NCI-H1417 treated with DMSO at 0.1 percent for 48 hours (cell line): ENCODE data around the gene TRAT1.
"Not testable (repeated sequence)": the region's sequence is repeated elsewhere in the genome, so short reads cannot be mapped to it uniquely, and the experiment has no call there.

Experiments
- DNase-seq: peaks from one replicate; lab custom pipeline; 2025; lab: John Stamatoyannopoulos, UW

Gene TRAT1, protein sequence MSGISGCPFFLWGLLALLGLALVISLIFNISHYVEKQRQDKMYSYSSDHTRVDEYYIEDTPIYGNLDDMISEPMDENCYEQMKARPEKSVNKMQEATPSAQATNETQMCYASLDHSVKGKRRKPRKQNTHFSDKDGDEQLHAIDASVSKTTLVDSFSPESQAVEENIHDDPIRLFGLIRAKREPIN

GRCh38 chr3:108822123-108822897 lies at the start of gene TRAT1:
Gene TRAT1, plus strand, starts transcription at chr3:108822786. Its CDS starts 142 bp downstream, at chr3:108822928.
- DNase-seq = no peak

DNA sequence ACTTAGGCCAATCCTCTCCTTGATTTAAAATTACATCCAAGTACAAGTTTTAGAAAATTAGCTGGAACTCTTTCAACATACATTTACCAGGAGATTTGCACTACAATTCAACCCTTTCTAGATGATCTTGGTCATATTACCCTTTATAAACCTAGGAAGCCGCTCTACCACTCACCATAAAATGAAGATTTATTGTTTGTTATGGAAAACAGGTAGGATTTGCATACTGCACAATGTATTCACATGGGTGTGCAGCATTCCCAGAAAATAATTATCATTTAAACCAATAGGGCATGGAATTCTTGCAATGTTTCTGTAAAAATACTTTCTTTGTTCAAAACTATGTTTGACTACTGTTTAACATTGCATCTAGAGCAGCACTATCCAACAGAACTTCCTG lies 46.9 kb upstream of the TRAT1 start:
- DNase-seq = no peak

GRCh38 chr3:108779496-108779895 lies 43.1 kb upstream of the TRAT1 start:
- no peak for DNase-seq

DNA sequence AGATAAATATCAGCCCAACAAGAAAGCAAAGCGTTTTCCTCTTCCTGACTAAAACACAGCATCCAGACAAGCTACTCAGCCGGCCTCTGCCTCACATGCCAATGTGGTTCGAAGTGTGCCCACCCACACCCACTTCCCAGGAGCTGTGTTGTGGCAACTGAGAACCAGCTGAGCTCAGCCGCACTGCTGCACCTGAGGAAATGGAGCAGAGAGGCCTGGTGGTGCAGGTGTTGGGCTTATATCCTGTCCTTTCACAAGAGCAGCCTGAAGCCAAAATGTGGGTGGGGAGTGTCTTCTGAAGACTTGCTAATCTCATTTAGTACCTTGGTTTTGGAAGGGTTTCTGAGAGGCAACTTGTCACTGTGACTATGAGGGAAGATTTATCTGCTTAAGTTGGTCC lies 42.4 kb upstream of the TRAT1 start:
- no peak for DNase-seq

- DNase-seq = no peak
Observed at GRCh38 chr3:108791473-108791872, 31.1 kb upstream of the TRAT1 start.

- no peak for DNase-seq
Observed at GRCh38 chr3:108804437-108804836, 18.1 kb upstream of the TRAT1 start.

DNA sequence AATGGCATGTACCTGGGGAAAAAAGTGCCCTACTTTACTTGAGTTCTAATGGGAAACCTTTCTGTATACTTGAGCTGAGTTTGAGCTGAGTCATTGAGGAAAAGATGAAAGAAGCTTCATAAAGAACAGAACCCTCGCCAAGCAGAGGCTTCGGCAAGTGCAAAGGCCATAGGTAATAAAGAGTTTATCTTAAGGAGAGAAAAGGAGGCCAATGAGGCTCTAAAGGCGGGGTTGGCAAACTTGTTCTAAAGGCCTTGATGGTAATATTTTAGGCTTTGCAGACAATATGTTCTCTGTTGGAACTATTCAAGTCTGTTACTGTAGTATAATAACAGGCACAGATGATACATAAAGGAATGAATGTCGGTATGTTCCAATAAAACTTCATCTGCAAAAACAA lies 17.6 kb upstream of the TRAT1 start:
- DNase-seq = no peak

DNA sequence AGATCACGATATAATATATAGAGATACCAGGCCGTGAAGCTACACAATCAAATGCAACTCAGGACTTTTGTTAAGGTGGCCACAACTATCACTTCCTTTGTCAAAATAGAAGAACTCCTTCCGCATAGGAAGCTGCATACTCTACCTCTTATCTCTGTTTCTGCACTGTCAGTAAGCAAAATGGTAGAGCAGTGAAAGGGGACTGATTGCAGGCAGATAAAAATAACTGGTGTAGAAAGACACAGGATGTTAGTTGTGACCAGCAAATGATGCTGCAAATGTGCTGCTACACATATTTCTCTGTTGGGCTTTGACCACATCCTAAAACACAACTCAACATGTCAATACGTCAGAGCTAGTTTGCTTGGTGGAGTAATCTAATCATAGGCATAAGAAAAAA lies 16.3 kb upstream of the TRAT1 start:
- DNase-seq = no peak

- DNase-seq = no peak
Observed at GRCh38 chr3:108818404-108818803, 4.2 kb upstream of the TRAT1 start.

DNA sequence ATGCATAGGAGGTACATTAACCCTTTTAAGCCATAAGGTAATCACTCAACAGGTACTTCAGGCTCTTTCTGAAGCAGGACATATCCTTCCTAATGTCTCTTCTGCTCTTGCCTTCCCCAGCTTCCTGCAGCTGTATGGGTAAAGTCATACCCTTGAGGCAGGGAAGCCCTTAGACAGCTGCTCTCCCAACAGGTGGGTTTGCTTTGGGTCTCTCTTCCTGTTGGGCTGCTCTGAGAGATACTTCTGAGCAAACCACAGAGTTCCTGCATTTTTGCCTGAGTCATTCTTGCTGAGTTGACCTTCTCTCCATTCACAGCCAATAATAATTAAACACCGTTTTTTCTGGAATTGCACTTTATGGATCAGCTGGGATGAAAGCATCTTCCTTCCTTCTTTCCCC lies 2.0 kb upstream of the TRAT1 start:
- no peak for DNase-seq

- no peak for DNase-seq
Observed at GRCh38 chr3:108823227-108823626, 641 bp downstream of the TRAT1 start.

DNA sequence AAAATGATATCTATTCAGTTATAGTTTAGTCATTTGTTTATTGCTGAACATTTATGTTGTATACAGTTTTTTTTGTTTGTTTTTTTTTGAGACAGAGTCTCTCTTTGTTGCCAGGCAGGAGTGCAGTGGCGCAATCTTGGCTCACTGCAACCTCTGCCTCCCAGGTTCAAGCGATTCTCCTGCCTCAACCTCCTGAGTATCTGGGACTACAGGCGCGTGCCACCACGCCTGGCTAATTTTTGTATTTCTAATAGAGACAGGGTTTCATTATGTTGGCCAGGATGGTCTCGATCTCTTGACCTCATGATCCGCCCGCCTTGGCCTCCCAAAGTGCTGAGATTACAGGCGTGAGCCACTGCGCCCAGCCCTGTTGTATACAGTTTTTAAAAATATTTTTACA lies 1.2 kb downstream of the TRAT1 start:
- not testable (repeated sequence) for DNase-seq

- peak; percentile 73 for DNase-seq
Observed at GRCh38 chr3:108826309-108827187, 4.0 kb downstream of the TRAT1 start.

DNA sequence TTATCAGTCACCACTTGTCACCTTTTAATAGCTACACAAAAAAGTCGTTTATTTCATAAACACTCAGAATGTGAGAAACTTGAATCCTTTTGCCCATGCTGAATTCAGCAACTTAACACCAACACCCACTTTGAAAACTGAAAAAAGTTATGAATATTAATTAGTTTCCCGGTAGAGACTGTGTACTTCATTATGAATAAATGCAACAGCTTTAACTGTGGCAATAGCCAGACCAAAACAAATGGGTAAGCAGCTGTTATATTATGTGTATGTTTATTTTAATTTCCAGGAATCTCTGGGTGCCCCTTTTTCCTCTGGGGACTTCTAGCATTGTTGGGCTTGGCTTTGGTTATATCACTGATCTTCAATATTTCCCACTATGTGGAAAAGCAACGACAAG lies 7.8 kb downstream of the TRAT1 start:
- DNase-seq = no peak

DNA sequence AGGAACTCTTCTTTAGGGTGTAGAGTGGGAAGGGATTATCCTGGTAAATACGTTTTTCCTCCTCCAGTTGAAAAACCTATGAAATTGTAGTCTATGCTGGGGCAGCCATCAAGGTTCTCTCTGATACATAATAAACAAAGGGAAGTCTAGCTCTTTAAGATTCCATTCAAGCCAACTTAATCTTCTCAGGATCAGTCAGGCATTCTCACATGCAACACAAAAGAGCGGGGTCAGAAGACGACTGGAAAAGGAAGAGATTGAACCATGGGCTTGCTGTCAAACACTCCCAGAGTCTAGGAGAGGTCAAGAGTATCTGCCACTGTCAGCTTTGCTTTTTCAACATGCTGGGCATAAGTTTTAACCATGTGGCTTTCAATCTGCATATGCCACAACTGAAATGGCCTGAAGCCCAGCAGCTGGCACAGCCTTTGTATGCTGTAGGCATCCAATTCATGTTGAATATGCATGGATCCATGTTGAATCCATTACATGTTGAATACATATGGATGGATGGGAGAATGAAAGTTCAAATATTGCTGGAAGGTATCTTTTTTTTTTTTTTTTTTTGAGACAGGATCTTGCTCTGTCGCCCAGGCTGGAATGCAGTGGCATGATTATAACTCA lies 8.5 kb downstream of the TRAT1 start:
- no peak for DNase-seq

- DNase-seq = no peak
Observed at GRCh38 chr3:108833611-108834010, 11.0 kb downstream of the TRAT1 start.

GRCh38 chr3:108834551-108834950 lies 12.0 kb downstream of the TRAT1 start:
- DNase-seq = no peak

DNA sequence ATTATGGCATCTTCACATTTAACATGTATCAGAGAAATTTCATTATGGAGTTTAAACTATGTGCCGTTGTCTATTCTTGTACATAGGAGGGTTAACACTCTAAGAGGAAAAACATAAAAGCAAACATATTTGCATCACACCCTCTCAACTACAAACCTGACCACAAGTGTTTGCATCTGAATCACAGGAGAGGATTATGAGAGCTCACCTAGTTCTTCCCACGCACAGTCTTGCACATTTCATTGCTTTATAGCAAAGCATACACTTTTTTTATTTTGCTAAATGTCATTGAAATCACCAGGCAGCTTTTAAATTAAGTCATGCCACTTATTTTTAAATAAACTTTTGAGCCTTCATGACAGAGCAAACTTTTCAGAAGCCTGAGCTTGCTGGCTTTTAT lies 12.5 kb downstream of the TRAT1 start:
- no peak for DNase-seq

DNA sequence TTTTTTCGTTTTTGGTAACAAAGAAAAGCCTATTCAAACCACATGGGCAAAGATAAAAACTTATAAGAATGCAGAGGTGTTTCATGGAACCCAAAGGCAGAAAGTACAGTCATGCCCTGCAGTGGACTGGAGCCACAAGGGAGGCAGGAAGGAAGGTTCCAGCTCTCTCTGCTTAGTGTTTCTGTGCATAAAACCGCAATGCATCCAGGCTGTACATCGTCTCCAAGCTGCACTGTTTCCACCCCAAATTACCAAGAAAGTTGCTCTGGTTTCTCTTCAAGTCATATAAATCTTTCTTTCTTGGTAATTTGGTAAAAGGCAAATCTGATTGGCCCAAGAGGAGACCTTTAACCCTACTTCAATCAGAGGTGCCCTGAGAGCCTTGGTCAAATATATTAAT lies 15.8 kb downstream of the TRAT1 start:
- DNase-seq = no peak

DNA sequence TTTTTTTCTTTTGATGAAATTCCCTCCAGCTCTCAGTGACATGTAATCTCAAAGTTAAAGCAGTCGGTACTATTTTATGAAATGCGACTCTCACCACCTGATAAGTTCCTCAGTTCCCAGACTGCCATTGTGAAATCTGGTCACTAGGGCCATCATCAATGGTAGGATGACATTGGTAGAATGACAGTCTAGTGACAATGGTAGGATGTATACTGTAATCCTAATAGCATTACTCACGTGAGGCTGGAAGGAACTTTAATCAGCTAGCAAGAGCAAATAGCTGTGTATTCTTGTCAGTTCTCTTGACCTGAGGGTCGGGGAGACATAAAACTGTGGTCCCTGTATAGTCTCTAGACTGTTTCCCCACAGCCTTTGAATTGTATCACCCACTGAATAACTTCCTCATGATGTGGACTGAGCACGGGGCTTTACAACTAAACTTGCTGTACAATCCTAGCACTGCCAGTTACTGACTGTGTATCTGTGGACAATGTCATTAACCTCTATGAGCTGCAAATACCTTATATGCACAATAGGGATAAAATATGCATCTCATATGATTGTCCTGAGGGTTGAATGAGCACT lies 23.2 kb downstream of the TRAT1 start:
- DNase-seq = no peak

- no peak for DNase-seq
Observed at GRCh38 chr3:108847187-108847586, 24.6 kb downstream of the TRAT1 start.

DNA sequence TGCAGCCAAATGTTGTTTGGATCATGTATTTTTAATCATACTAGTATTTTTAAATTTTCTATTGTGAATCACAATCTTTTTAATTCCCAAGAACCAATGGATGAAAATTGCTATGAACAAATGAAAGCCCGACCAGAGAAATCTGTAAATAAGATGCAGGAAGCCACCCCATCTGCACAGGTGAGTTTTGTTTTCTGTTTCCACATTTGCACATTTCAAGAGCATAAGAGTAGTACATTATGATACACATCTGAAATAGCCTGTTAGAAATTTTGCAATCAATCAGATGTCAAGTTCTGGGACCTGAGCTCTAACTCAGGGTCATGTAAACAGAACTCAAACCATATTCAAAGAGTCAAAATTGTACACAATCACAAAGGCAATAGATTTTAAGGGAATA lies 26.5 kb downstream of the TRAT1 start:
- no peak for DNase-seq
